K562 (cell line): ENCODE measurements around the gene PAFAH1B2. TPM values are rescaled to one million over a fixed set of nuclear protein-coding genes. Genes with fewer than 3 reads are reported as not detected.

ENCODE experiments used
- ETV5 ChIP-seq: sonication (generic); formaldehyde crosslinking; IDR thresholded peaks from 2 replicates; pipeline ENCODE4 v1.4.0; 2020; ENCODE audit warnings: low read depth, mild to moderate bottlenecking, missing genetic modification reagents
- FOSL1 ChIP-seq: fragments of 200-800 bp; sonication (Bioruptor generic); conservative IDR thresholded peaks from 2 replicates; pipeline ENCODE4 v1.6.1; 2016; ENCODE audit warnings: missing genetic modification characterization, missing compliant biosample characterization
- RAD21 ChIP-seq, 2 experiments: fragments of 250-450 bp in 1 of 2; fragments of 450-650 bp in 1 of 2; sonication (Bioruptor Pico) in 1 of 2; formaldehyde crosslinking in 1 of 2; IDR thresholded peaks in 1 of 2; conservative IDR thresholded peaks in 1 of 2; 2 replicates each; pipeline versions ENCODE4 v1.4.0 to v1.8.0; 2020 to 2022; ENCODE audit warnings: mild to moderate bottlenecking in 2 of 2, moderate library complexity in 1 of 2
- RBM25 ChIP-seq: fragments of 200-400 bp; formaldehyde crosslinking; IDR thresholded peaks from 2 replicates; pipeline ENCODE4 v1.6.1; 2018; ENCODE audit warnings: low read length, low read depth, moderate library complexity; ENCODE audit not compliant: severe bottlenecking
- ZBED1 ChIP-seq: IDR thresholded peaks from 2 replicates; pipeline ENCODE4 v1.6.1; 2014
- ZNF140 ChIP-seq: fragments of 250-450 bp; sonication (Bioruptor Pico); IDR thresholded peaks from 2 replicates; pipeline ENCODE4 v1.8.0; 2021; ENCODE audit warnings: moderate library complexity, mild to moderate bottlenecking, inconsistent platforms
- polyA plus RNA-seq, 8 experiments: library from polyadenylated mRNA; depleted of rRNA in 4 of 8; stranded (reverse) in 5 of 8; unstranded in 3 of 8; fragments of >200 nt; fragmentation: Nextera tagmentation in 2 of 8; fragmentation: Illumina TruSeq in 1 of 8; extraction: Ambion mirVana in 2 of 8; extraction: Trizol in 1 of 8; gene quantifications; 2 replicates each; pipeline versions ENCODE4 v1.2.1 to v1.2.3, GENCODE V29; 2011 to 2014; ENCODE audit warnings: inconsistent platforms in 1 of 8, missing spikeins in 1 of 8
- total RNA-seq, 7 experiments: library from RNA; depleted of rRNA in 6 of 7; stranded (reverse); fragments of >200 nt in 6 of 7; fragmentation: Illumina TruSeq in 2 of 7; extraction: Trizol in 2 of 7; gene quantifications; 2 replicates each; pipeline versions ENCODE4 v1.2.1 to v1.2.3, GENCODE V29; 2011 to 2021; ENCODE audit warnings: low replicate concordance in 1 of 7
- TF ChIP-seq, protein P1 (sequence below): fragments of 450-650 bp; IDR thresholded peaks from 2 replicates; pipeline ENCODE4 v1.6.1; 2017; ENCODE audit warnings: antibody characterized with exemption, mild to moderate bottlenecking
- TF ChIP-seq, protein P2 (sequence below): sonication (generic); formaldehyde crosslinking; IDR thresholded peaks from 2 replicates; pipeline ENCODE4 v1.8.1; 2023; ENCODE audit warnings: mild to moderate bottlenecking, missing genetic modification reagents
- TF ChIP-seq, protein P3 (sequence below): fragments of 250-450 bp; sonication (Bioruptor Pico); IDR thresholded peaks from 2 replicates; pipeline ENCODE4 v1.5.0; 2021
- TF ChIP-seq, protein P4 (sequence below): fragments of 200-800 bp; sonication (Bioruptor generic); IDR thresholded peaks from 2 replicates; pipeline ENCODE4 v1.6.1; 2016; ENCODE audit warnings: missing genetic modification characterization, missing compliant biosample characterization

Gene PAFAH1B2
- total and polyA plus RNA-seq, 9 of the 15 experiments (the other 6 are each of a cell fraction or from before 2014, with no cell fraction given) = 27.8 to 94.7 (median 64.9) TPM

DNA sequence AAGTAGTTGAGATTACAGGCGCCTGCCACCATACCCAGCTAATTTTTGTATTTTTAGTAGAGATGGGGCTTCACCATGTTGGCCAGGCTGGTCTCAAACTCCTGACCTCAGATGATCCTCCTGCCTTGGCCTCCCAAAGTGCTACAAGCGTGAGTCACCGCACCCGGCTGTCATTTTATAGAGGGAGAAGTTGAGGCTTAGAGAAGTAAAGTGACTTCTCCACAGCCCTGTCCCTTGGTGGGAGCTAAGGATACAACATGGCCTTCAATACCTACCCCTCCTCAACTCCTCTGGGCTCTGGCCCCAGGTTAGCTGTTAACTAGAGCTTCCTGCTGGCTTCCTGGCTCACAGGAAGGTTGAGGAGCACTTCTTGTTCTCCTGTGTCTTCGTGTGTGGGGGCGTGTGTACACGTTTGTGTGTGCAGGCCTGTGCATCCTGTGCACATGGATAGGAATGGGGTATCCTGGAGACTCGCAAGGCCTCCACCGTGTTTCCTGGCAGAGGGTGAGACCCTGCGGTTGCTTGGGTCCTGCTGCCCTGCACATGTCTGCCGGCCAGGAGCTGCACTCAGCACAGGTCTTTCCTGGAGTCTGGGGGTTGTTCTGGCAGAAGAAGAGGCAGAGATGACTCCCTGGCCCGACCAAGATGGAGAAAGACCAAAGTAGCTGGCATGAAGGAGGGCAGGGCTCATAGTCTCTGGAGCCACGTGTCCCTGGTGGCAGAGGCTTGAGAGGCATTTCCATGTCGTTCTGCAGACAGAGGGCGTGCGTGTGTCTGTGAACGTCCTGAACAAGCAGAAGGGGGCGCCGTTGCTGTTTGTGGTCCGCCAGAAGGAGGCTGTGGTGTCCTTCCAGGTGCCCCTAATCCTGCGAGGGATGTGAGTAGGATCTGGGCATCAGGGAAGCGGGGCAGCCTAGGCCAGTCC lies 36.8 kb downstream of the PAFAH1B2 start (continued):
- TF ChIP-seq, protein P1, sequence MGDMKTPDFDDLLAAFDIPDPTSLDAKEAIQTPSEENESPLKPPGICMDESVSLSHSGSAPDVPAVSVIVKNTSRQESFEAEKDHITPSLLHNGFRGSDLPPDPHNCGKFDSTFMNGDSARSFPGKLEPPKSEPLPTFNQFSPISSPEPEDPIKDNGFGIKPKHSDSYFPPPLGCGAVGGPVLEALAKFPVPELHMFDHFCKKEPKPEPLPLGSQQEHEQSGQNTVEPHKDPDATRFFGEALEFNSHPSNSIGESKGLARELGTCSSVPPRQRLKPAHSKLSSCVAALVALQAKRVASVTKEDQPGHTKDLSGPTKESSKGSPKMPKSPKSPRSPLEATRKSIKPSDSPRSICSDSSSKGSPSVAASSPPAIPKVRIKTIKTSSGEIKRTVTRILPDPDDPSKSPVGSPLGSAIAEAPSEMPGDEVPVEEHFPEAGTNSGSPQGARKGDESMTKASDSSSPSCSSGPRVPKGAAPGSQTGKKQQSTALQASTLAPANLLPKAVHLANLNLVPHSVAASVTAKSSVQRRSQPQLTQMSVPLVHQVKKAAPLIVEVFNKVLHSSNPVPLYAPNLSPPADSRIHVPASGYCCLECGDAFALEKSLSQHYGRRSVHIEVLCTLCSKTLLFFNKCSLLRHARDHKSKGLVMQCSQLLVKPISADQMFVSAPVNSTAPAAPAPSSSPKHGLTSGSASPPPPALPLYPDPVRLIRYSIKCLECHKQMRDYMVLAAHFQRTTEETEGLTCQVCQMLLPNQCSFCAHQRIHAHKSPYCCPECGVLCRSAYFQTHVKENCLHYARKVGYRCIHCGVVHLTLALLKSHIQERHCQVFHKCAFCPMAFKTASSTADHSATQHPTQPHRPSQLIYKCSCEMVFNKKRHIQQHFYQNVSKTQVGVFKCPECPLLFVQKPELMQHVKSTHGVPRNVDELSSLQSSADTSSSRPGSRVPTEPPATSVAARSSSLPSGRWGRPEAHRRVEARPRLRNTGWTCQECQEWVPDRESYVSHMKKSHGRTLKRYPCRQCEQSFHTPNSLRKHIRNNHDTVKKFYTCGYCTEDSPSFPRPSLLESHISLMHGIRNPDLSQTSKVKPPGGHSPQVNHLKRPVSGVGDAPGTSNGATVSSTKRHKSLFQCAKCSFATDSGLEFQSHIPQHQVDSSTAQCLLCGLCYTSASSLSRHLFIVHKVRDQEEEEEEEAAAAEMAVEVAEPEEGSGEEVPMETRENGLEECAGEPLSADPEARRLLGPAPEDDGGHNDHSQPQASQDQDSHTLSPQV = peak; percentile 95
- TF ChIP-seq ZNF140 (CRISPR knock-in tag) (no peak), ZBED1 (0 out of 2 replicates have a peak, but pooled peaks have one; percentile 18), RBM25 (no peak), ETV5 (CRISPR knock-in tag) (no peak), RAD21 (CRISPR knock-in tag; conservative IDR thresholded peaks at IDR 0.05 in 1 of 2, IDR thresholded peaks at IDR 0.05 in 1 of 2) (peak; percentile 25 to 75; a peak in 3 of 4 replicates), FOSL1 (tag) (no peak)
- TF ChIP-seq, protein P2, sequence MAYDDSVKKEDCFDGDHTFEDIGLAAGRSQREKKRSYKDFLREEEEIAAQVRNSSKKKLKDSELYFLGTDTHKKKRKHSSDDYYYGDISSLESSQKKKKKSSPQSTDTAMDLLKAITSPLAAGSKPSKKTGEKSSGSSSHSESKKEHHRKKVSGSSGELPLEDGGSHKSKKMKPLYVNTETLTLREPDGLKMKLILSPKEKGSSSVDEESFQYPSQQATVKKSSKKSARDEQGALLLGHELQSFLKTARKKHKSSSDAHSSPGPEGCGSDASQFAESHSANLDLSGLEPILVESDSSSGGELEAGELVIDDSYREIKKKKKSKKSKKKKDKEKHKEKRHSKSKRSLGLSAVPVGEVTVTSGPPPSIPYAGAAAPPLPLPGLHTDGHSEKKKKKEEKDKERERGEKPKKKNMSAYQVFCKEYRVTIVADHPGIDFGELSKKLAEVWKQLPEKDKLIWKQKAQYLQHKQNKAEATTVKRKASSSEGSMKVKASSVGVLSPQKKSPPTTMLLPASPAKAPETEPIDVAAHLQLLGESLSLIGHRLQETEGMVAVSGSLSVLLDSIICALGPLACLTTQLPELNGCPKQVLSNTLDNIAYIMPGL = peak; percentile 41; the same call in 1 of the 2 replicates
- TF ChIP-seq, protein P3, sequence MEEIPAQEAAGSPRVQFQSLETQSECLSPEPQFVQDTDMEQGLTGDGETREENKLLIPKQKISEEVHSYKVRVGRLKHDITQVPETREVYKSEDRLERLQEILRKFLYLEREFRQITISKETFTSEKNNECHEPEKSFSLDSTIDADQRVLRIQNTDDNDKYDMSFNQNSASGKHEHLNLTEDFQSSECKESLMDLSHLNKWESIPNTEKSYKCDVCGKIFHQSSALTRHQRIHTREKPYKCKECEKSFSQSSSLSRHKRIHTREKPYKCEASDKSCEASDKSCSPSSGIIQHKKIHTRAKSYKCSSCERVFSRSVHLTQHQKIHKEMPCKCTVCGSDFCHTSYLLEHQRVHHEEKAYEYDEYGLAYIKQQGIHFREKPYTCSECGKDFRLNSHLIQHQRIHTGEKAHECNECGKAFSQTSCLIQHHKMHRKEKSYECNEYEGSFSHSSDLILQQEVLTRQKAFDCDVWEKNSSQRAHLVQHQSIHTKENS (CRISPR knock-in tag) = no peak
- TF ChIP-seq, protein P4, sequence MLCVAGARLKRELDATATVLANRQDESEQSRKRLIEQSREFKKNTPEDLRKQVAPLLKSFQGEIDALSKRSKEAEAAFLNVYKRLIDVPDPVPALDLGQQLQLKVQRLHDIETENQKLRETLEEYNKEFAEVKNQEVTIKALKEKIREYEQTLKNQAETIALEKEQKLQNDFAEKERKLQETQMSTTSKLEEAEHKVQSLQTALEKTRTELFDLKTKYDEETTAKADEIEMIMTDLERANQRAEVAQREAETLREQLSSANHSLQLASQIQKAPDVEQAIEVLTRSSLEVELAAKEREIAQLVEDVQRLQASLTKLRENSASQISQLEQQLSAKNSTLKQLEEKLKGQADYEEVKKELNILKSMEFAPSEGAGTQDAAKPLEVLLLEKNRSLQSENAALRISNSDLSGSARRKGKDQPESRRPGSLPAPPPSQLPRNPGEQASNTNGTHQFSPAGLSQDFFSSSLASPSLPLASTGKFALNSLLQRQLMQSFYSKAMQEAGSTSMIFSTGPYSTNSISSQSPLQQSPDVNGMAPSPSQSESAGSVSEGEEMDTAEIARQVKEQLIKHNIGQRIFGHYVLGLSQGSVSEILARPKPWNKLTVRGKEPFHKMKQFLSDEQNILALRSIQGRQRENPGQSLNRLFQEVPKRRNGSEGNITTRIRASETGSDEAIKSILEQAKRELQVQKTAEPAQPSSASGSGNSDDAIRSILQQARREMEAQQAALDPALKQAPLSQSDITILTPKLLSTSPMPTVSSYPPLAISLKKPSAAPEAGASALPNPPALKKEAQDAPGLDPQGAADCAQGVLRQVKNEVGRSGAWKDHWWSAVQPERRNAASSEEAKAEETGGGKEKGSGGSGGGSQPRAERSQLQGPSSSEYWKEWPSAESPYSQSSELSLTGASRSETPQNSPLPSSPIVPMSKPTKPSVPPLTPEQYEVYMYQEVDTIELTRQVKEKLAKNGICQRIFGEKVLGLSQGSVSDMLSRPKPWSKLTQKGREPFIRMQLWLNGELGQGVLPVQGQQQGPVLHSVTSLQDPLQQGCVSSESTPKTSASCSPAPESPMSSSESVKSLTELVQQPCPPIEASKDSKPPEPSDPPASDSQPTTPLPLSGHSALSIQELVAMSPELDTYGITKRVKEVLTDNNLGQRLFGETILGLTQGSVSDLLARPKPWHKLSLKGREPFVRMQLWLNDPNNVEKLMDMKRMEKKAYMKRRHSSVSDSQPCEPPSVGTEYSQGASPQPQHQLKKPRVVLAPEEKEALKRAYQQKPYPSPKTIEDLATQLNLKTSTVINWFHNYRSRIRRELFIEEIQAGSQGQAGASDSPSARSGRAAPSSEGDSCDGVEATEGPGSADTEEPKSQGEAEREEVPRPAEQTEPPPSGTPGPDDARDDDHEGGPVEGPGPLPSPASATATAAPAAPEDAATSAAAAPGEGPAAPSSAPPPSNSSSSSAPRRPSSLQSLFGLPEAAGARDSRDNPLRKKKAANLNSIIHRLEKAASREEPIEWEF (CRISPR knock-in tag) = no peak
